Testis (tissue), 2 donors: ENCODE measurements around the gene GAS1.

Experiments used
- CTCF ChIP-seq, 3 experiments: fragments of 450-650 bp in 2 of 3; fragments of 200-600 bp in 1 of 3; sonication (generic) in 1 of 3; IDR thresholded peaks; one replicate each; pipeline ENCODE4 v1.5.1; 2016 to 2019; ENCODE audit warnings: antibody characterized with exemption in 3 of 3, mild to moderate bottlenecking in 2 of 3, moderate library complexity in 1 of 3
- POLR2A ChIP-seq: fragments of 450-650 bp; IDR thresholded peaks from one replicate; pipeline ENCODE4 v1.6.1; 2017; ENCODE audit warnings: antibody characterized with exemption, mild to moderate bottlenecking, moderate library complexity

GRCh38 chr9:86983249-86983619 lies 35.9 kb upstream of the GAS1 start:
- TF ChIP-seq POLR2A = no peak
- no peak for TF ChIP-seq CTCF (IDR thresholded peaks at IDR 0.05)
